NCI-H187 (cell line): ENCODE measurements around the gene PNMA5.
A peak's percentile ranks its signal among the peaks of the same experiment; 100 is the strongest.
"Not testable (repeated sequence)": the region's sequence is repeated elsewhere in the genome, so short reads cannot be mapped to it uniquely, and the experiment has no call there.

Source experiments
- DNase-seq, 2 experiments: peaks; one replicate each; lab custom pipeline; 2025; lab: John Stamatoyannopoulos, UW

Gene PNMA5

DNA sequence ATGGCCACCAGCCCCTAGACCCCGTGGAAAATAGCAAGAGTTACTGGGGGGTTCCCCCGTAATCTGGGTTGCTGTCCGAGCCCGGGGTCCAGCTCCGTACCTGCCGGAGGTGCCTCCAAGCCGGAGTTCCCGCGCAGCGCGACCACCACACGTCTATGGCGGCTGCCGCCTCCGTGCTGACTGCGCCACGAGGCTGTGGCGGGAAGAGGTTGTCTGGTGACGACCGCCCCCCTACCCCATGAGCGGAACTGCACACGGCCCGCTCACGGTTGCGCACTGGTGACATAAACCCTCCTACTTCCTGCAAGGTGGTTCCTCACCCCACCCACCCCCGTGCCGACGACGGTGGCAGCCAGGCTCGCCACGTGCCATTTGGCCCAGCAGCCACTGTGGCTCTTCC, at the start of gene PNMA5:
PNMA5 (minus strand) TSS at position 184 of the 400 bp plus-strand sequence. CDS start 2,518 bp downstream, outside the sequence.
- DNase-seq = no peak

GRCh38 chrX:153032397-153033118, 38.6 kb upstream of the PNMA5 start:
- peak; percentile 35 to 43 for DNase-seq

DNA sequence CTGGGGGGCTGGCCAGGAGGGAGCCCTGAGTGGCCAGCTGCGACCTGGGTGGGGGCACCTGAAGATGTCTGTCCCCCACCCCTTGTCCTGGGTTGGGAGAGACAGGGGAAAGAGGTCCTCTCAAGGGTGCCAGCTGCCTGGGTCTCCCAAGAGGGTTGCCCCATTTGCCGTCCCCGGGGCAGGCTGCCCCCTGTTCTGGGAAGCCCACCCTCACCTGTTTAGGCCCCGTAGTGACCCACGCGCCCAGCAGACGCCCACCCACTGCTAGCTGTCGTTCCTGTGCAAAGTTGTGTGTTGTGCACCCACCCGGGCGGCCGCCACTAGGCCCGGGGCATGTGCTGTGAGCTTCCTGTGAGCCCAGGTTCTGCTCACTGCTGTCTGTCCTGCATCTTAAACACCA, 36.9 kb upstream of the PNMA5 start:
- no peak for DNase-seq

DNA sequence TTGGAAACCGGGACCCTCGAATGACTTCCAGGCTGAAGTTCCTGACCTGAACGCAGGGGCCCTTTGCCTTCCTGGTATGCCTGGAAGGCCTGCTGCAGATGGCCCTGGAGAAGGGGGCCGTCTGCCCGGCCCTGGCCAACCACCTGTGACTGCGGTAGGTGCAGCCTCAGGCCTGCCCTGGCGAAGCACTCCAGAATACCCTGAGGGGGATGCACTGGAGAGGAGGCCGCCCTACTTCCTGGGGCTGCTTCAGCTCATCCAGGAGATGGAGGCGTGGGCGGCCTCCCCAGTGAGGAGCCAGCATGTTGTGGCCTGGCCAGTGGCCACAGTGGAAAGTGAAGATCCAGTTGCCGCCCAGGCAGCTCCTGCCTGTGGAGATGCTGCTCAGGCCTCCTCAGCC, 36.0 kb upstream of the PNMA5 start:
- DNase-seq = no peak

GRCh38 chrX:153029162-153029561, 35.2 kb upstream of the PNMA5 start:
- no peak for DNase-seq

GRCh38 chrX:153028487-153028886, 34.6 kb upstream of the PNMA5 start:
- not testable (repeated sequence) for DNase-seq

- not testable (repeated sequence) for DNase-seq
Measured at GRCh38 chrX:153026501-153026900, 32.6 kb upstream of the PNMA5 start.

GRCh38 chrX:153019166-153019565, 25.2 kb upstream of the PNMA5 start:
- DNase-seq = no peak

- not testable (repeated sequence) for DNase-seq
Measured at GRCh38 chrX:153017174-153017573, 23.3 kb upstream of the PNMA5 start.

DNA sequence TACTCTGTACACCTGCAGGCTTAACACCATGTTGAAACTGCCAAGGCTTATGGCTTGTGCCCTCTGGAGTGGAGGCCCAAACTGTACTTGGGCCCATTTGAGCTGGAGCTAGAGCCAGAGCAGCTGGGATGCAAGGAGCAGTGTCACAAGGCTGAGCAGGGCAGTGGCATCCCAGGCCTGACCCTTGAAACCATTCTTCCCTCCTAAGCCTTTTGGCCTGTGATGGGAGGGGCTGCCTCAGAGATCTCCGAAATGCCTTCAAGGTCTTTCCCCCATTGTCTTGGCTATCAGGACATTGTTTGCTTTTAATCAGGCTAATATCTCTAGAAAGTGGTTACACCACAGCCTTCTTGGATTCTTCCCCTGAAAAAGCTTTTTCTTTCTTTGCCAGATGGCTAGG, 10.9 kb upstream of the PNMA5 start:
- no peak for DNase-seq

DNA sequence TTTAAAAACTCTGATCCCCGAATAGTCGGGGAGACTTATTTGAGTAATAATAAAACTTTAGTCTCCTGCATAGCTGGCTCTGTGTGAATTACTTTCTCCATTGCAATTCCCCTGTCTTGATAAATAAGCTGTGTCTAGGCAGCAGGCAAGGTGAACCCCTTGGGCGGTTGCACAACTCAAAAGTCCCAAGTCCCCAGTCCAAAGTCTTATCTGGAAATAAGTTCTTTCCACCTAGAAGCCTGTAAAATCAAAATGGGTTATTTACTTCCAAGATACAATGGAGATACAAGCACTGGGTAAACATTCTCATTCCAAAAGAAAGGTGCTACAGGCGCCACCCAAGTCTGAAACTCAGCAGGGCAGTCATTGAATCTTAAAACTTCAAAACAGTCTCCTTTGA, 10.1 kb upstream of the PNMA5 start:
- DNase-seq = no peak

- DNase-seq = not testable (repeated sequence)
Measured at GRCh38 chrX:153002182-153002581, 8.3 kb upstream of the PNMA5 start.

GRCh38 chrX:152997337-152997736, 3.4 kb upstream of the PNMA5 start:
- no peak for DNase-seq

DNA sequence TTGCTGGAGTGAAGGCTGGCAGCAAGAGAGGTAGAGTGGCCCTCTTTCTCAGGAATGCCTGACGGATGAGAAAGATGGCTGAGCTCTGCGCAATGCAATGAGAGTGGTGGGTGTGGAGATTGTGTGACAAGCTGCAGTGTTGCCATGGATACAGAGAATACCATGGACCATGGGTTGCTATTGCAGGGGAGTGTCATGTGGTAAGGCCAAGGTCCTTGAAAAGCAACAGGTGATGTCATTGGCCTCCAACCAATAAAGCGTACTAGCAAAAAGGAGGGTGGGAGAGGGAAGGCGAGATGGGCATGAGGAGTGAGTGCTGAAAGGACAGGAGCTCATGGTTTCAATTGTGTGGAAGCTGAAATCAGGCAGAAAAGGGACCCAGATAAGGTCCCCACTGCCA, 1.8 kb downstream of the PNMA5 start:
- no peak for DNase-seq

DNA sequence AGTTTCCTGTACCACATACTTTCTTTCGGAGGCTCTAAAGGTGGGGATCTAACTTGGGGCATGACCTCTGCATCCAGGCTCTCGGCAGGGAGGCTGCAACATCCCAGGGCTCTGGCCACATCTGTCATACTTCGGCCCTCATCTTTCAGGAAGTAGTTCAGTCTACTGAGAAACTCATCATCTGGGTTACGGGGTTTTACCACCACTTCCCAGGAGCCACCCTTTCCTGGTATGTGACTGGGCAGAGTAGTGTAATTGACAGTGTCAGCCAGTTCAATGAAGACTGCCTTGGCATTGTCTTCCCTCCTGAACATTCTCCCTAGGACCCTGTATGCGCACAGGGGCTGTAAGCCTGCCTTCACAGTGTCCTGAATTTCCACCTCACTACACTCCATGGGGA, 2.8 kb downstream of the PNMA5 start:
- DNase-seq = no peak

DNA sequence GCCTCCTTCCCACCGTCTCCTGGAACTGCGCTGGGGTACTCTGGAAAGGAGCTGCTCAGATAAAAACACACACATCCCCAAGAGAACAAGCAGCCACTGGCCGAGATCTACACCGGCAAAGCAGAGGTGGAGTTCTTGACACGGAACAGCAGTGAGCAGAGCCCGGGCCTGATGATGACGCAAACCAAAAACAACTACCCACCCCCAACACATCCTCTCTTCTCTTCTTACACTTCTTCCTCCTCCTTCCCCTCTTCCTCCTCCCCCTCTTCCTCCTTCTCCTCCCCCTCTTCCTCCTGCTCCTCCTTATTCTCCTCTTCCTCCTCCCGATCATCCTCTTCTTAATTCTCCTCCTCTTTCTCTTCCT, 4.6 kb downstream of the PNMA5 start:
- DNase-seq = no peak

DNA sequence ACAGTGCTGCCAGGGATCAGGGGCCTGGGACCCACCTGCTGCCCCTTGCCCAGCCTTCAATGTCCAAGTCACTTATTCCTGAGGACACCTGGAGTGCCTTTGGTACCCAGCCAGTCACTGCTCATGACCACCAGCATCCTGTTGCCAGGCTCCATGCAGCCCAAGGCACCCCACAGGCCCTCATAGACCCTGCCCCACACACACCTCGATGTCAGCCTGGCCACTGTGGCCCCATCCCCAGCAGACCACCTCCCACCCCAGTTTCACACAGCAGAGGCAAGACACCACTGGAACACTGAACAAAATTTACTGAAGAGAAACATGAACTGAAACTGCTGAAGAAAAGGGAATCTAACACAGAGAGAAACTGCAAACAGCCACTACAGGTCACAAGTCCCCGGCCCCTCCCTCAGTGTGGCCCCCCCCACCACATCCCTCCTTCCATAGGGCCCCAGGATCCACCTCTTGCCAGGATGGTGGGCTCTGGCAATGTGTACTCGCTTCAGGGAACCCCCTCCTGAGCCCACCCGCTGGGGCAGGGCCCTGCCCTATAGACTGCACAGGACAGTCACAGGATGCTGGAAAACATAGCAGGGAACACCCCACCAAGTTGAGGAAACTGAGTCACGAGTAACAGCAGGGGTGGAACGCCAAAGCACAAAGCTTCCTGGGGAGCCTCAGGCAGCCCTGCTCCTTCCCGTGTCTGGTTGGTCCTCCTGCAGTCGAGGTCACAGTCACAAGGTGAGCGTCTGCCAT, 5.2 kb downstream of the PNMA5 start:
- DNase-seq = no peak

GRCh38 chrX:152987801-152988200, 6.1 kb downstream of the PNMA5 start:
- DNase-seq = no peak

DNA sequence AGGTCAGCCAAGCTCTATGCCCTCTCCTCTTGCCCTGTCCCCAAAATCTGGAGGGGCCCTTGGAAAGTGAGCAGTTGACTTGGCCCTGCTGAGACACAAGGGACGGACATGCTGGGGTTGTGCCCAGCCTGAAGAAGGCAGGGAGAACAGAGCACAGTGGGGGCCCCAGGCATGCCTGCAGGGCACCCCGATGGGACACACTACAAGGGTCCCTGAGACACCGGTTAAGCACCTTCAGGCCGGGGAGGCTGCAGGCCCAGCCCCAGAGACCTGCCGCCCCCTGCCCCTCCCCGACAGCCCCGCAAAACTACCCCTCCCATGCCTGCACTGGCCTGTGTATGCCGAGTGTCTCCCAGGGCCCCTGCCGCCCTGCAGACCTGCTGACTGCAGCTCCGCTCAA, 6.8 kb downstream of the PNMA5 start:
- DNase-seq = not testable (repeated sequence)

GRCh38 chrX:152985383-152985782, 8.5 kb downstream of the PNMA5 start:
- not testable (repeated sequence) for DNase-seq

GRCh38 chrX:152968193-152968592, 25.7 kb downstream of the PNMA5 start:
- DNase-seq = no peak

- DNase-seq = no peak
Measured at GRCh38 chrX:152960115-152960514, 33.8 kb downstream of the PNMA5 start.

DNA sequence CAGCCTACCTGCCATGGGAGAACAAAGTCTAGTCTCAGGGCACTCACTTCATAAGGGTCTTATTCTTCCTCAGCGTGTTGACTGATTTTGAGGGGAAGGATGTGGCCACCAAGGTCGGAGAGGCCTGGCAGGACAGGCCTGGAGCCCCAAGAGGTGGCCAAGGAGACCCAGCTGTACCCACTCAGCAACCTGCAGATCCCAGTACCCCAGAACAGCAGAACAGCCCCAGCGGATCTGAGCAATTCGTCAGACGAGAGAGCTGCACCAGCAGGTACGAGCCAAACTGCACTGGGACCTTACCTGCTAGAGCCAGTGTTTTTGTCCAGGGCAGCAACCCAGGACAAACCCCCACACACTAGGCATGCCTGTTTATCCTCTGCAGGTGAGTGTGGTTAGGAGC, 34.3 kb downstream of the PNMA5 start:
- no peak for DNase-seq
